IPS DF 6.9 (cell line): Measurements from ENCODE around the gene PLGRKT.

Experiments used
- DNase-seq: peaks from one replicate; pipeline ENCODE4 v3.0.0-alpha.2; 2013; ENCODE audit warnings: low read depth, low spot score
- H3K27ac ChIP-seq: one replicate; pipeline ENCODE4 v1.5.1; 2013; ENCODE audit warnings: low read length, control low read depth
- H3K27me3 ChIP-seq: 2 replicates; pipeline ENCODE4 v1.6.1; 2013; ENCODE audit warnings: mild to moderate bottlenecking, low read length; ENCODE audit not compliant: control insufficient read depth, insufficient read depth
- H3K36me3 ChIP-seq: 2 replicates; pipeline ENCODE4 v1.6.1; 2013; ENCODE audit warnings: low read length; ENCODE audit not compliant: control insufficient read depth, insufficient read depth
- H3K4me1 ChIP-seq: 2 replicates; pipeline ENCODE4 v1.6.1; 2013; ENCODE audit warnings: low read length; ENCODE audit not compliant: control insufficient read depth, insufficient read depth
- H3K4me3 ChIP-seq: 2 replicates; pipeline ENCODE4 v1.5.1; 2013; ENCODE audit warnings: mild to moderate bottlenecking, low read length
- H3K9me3 ChIP-seq: 2 replicates; pipeline ENCODE4 v1.6.1; 2013; ENCODE audit warnings: low read length, inconsistent platforms; ENCODE audit not compliant: control insufficient read depth, insufficient read depth
- WGBS: extraction: QIAGEN DNeasy Blood & Tissue Kit; methylation state at CpG from one replicate; pipeline ENCODE4 v1.1.7; 2013; ENCODE audit warnings: mixed read lengths, missing lambda C conversion rate; ENCODE audit not compliant: insufficient read length, insufficient coverage; 5-methylcytosine and 5-hydroxymethylcytosine counted together

PLGRKT gene

DNA sequence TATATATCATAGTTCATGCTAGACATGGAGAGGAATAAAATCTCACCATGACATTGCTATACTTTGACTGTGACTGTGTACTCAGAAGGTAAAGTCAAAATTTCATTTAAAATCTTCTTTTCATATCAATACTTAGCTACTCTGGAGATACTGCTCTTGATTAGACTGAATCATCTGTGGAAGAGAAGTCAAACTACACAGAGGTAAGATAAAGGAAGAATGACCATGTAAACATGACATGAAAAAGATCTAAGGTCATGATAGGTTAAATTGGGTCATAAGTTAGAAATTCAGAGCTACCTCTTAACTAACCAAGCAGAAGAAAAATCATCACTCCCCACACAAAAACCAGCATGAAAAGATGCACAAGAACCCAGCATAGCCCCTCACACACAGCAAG lies 53.3 kb downstream of the PLGRKT start:
- no peaks in the 10 kb centered on the region for H3K36me3 ChIP-seq
- no peak for DNase-seq
- no peak overlapping the region for H3K4me3 ChIP-seq
- H3K4me1 ChIP-seq: no peaks in the 10 kb centered on the region
- no peaks in the 10 kb centered on the region for H3K27me3 ChIP-seq
- H3K27ac ChIP-seq: no peak overlapping the region
- H3K9me3 ChIP-seq: no peaks in the 10 kb centered on the region

DNA sequence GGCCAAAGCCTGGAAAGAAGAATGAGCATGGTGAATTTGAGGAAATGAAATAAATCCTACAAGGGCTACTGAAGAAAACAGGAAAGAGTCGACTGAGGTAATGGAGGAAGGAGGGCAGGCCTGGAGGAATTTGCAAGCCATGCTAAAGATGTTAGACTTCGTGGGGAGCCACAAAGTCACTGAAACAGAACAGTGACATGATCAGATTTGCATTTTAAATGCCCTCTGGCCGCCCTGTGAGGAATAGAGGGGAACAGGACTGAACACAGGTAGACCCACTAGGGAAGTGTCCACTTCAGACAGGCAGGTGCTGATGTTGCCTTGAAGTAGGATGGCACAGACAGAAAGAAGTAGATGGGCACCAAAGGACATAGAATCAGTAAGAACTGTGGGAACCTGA lies 55.2 kb downstream of the PLGRKT start:
- H3K27me3 ChIP-seq: no peaks in the 10 kb centered on the region

DNA sequence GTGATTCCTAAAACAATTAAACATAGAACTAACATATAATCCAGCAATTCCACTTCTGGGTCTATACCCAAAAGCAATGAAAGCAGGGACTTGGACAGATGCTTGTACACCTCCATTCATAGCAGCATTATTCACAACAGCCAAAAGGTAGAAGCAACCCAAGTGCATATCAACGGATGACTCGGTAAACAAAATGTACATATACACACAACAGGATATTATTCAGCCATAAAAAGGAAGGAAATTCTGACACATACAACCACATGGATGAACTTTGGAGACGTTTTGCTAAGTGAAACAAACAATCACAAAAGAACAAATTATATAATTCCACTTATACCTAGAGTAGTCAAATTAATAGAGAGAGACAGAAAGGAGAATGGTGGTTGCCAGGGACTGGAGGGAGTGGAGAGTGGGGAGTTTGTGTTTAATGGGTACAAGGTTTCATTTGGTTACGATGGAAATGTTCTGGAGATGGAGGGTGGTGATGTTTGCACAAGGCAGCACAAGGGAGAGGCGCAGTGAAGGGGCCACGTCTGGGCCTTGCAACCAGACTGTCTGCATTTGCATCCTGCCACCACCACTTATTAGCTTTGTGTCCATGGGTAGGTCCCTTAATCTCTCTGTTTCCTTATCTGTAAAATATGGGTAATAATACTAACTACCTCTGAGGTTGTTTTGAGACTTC lies 61.8 kb downstream of the PLGRKT start:
- no peak overlapping the region for H3K27ac ChIP-seq
- no peak for DNase-seq
- no CpG with 5 or more reads among the region's 6 CpGs for WGBS

More for the DNA sequence above, 55.2 kb downstream of the PLGRKT start:
- no peak for DNase-seq
- WGBS: no CpG with 5 or more reads among the region's 3 CpGs
- H3K9me3 ChIP-seq: no peaks in the 10 kb centered on the region; the same call in 1 of the 2 replicates
- no peaks in the 10 kb centered on the region for H3K36me3 ChIP-seq
- no peaks in the 10 kb centered on the region for H3K4me1 ChIP-seq
- H3K4me3 ChIP-seq: no peak overlapping the region
- no peak overlapping the region for H3K27ac ChIP-seq

DNA sequence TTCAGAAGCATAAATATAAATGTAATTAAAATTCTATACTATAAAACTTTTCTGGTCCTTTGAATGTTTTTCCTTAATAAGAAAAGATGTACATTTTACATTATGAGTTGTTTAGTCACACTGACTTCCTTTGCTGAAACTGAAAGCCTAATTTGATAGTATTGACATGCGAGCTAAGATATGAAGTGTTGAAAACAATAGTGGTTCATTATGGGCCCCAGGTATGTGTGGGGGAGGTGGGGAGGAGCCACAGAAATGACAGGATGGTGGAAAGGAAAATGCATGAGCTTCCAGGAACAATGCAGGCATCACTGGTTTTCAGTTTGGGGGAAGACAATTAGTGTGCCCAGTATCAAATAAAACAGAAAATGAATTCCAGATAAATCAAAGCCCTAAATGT lies 62.6 kb downstream of the PLGRKT start:
- no peak for DNase-seq
- H3K4me3 ChIP-seq: no peak overlapping the region
- WGBS: no CpG with 5 or more reads among the region's 1 CpG
- no peaks in the 10 kb centered on the region for H3K36me3 ChIP-seq
- no peaks in the 10 kb centered on the region; the same call in 1 of the 2 replicates for H3K9me3 ChIP-seq
- no peak overlapping the region for H3K27ac ChIP-seq
- H3K4me1 ChIP-seq: no peaks in the 10 kb centered on the region
- H3K27me3 ChIP-seq: no peaks in the 10 kb centered on the region

More for the DNA sequence above, 61.8 kb downstream of the PLGRKT start:
- Histone ChIP-seq H3K27me3 (no peaks in the 10 kb centered on the region), H3K4me3 (no peak overlapping the region), H3K9me3 (no peaks in the 10 kb centered on the region; the same call in 1 of the 2 replicates), H3K36me3 (no peaks in the 10 kb centered on the region), H3K4me1 (no peaks in the 10 kb centered on the region)

DNA sequence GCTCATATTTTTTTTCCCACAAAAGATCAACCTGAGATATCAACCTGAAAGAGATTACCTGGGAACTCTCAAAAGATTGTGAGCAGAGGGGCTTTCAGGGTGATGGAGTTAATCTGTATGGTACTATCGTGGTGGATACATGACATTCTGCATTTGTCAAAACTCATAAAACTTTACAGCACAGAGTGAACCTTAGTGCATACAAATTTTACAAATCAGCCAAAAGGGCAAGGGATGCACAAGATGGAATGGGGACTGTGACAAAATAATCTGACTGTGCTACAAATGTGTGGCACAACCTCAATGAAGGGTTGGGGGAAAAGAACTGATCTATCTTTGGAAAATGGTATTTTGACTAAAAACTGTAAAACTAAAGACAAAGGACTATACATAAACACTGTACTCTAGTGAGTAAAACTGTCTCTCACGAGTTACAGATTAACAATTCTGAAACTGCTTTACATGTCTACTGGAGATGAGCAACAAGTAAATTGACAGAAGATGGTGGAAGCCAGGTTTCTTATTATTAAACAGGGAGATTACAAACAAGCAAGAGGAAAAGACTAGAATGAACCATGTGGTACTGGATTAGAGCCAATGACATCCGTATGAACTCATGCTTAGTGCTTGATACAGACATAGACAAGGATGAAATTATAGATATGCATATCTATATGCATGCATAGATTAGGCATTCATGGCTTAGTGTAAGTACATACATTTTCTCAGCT lies 73.3 kb downstream of the PLGRKT start:
- no CpG with 5 or more reads among the region's 3 CpGs for WGBS
- no peaks in the 10 kb centered on the region for H3K4me1 ChIP-seq

DNA sequence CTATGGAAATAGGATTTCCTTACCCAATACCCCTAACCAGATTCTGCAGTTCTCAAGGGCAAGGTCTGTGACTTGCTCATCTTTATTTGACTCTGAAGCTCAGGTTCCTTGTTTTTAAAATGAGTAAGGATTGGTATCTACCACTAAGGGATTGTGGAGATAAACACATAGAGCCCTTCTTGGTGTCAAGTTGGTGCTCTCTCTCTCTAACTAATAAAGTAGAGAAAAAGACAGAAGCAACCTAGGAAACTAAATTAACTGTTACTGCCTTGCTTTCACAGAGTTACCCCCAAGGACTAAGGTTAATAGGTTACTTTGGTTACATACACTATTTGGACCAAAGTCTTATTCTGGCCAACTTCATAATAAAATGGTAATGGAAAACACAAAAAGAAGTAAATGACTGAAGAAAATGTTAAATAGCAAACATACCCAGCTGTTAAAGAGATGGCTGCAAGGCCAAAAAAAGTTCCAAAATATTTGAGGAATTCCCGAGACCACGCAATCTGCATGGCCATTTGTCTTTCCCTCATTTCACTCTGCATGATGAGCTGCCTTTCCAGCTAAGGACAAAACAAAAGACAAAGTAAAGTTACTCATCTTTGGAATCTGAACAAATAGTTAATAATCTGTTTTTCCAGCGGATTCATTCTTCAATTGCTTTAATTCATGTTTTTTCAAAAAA lies 76.3 kb downstream of the PLGRKT start:
- DNase-seq: no peak
- no CpG with 5 or more reads among the region's 3 CpGs for WGBS
- H3K4me3 ChIP-seq: no peak overlapping the region
- H3K27me3 ChIP-seq: no peaks in the 10 kb centered on the region
- no peaks in the 10 kb centered on the region for H3K4me1 ChIP-seq
- no peaks in the 10 kb centered on the region for H3K9me3 ChIP-seq
- no peaks in the 10 kb centered on the region for H3K36me3 ChIP-seq
- H3K27ac ChIP-seq: no peak overlapping the region

More for the DNA sequence above, 73.3 kb downstream of the PLGRKT start:
- Histone ChIP-seq H3K36me3 (no peaks in the 10 kb centered on the region), H3K27ac (no peak overlapping the region), H3K9me3 (no peaks in the 10 kb centered on the region), H3K4me3 (no peak overlapping the region), H3K27me3 (no peaks in the 10 kb centered on the region)
- DNase-seq: no peak

DNA sequence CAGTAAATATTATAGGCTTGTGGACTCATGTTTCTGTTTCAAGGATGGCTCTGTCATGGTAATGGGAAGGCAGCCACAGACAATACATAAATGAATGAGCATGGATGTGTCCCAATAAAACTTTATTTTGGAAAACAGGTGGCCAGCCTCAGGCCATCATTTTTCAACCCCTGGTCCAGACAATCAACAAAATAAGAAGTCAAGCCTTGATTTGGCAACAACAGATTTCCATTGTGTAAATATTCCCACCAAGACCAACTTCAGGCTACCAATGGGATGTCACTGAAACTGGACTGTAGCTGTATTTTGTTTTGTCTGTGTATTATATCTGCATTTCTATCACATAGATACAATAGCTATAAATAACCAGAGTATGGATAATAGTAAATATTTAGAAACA lies 77.4 kb downstream of the PLGRKT start:
- H3K27ac ChIP-seq: no peak overlapping the region
- no peaks in the 10 kb centered on the region for H3K27me3 ChIP-seq
- no peaks in the 10 kb centered on the region for H3K36me3 ChIP-seq
- no peak overlapping the region for H3K4me3 ChIP-seq
- no peak for DNase-seq
- H3K9me3 ChIP-seq: no peaks in the 10 kb centered on the region
- H3K4me1 ChIP-seq: no peaks in the 10 kb centered on the region

DNA sequence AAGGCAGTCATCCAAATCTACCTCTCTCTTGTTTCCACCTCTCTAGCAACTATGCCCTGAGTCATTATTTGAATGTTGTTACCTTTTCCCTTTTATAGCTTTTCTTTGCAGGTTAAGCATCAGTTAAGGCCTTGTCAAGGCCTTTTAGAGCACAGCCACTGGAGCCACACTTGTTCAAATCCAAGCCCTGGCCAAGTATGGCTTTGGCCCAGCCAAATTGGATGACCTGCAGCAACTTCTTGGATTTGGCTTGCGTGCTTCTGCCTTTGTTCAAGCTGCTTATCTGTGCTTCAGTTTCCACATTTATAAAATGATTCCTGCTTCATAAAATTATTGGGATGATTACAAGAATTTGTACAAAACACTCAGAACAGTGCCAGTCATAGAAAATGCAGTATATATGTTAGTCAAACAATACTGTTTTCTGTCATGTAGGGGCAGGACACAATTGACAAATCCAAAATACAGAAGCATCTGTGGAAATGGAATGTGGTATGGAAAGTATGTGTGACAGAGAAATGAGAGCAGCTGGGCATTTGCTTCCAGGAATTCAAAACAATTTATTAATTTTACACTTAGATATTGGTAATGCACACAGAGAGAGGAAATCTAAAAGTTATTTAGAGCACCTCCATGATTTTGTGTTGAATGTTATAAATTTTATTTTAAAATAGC lies 80.2 kb downstream of the PLGRKT start:
- Histone ChIP-seq H3K4me3 (no peak overlapping the region), H3K27me3 (no peaks in the 10 kb centered on the region), H3K27ac (no peak overlapping the region), H3K36me3 (no peaks in the 10 kb centered on the region), H3K4me1 (no peaks in the 10 kb centered on the region), H3K9me3 (no peaks in the 10 kb centered on the region)
- no peak for DNase-seq
- WGBS: no CpG with 5 or more reads among the region's 1 CpG

DNA sequence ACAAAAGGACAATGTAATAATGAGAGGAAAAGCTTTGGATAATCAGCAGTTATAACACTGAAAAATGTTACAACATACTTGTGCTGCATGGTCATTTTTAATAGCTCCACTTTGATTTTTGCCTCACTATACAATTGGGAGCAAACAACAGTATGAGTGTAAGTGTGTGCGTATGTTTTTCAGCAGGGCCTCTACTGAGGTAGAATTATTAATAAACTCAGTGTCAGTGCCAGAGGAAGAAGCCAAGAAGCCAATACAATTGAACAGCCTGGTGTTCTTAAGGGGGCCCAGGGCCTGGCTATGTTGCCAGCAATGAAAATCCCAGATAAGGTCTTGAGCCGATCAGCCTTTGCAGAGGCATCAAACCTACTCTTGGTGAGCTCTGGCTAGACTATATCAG lies 81.9 kb downstream of the PLGRKT start:
- WGBS: no CpG with 5 or more reads among the region's 2 CpGs
- no peak for DNase-seq
- no peaks in the 10 kb centered on the region for H3K36me3 ChIP-seq
- H3K27me3 ChIP-seq: no peaks in the 10 kb centered on the region
- no peak overlapping the region for H3K27ac ChIP-seq
- H3K4me1 ChIP-seq: no peaks in the 10 kb centered on the region
- no peak overlapping the region for H3K4me3 ChIP-seq
- no peaks in the 10 kb centered on the region for H3K9me3 ChIP-seq

DNA sequence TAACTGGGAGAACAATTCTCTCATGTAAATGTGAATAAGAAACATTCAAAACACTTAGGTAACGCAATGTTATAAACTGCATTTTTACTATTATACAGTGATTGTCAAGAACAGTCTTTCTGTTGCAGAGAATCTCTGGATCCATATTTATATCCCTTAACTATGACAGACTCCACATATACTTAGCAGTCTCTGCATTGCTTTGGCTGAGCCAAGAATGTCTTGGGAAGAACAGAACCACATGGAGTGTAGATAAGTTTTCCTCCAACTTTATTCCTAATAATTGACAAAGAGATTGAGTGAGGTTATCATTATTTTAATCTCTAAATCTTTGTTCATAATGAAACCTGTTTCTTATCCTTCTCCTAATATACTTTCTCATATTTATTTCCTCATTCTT lies 82.5 kb downstream of the PLGRKT start:
- H3K4me1 ChIP-seq: no peaks in the 10 kb centered on the region
- no peaks in the 10 kb centered on the region for H3K9me3 ChIP-seq
- H3K27ac ChIP-seq: no peak overlapping the region
- WGBS: no CpG with 5 or more reads among the region's 1 CpG
- no peaks in the 10 kb centered on the region for H3K27me3 ChIP-seq
- no peak overlapping the region for H3K4me3 ChIP-seq
- H3K36me3 ChIP-seq: no peaks in the 10 kb centered on the region
- no peak for DNase-seq
